NCI-H748 treated with DMSO at 0.1 percent for 48 hours (cell line): Measurements from ENCODE around the gene ZSWIM9.
A peak's percentile ranks its signal among the peaks of the same experiment; 100 is the strongest.

Experiments used
- DNase-seq: peaks from one replicate; lab custom pipeline; 2025; lab: John Stamatoyannopoulos, UW

ZSWIM9 gene

GRCh38 chr19:48169939-48170803 lies at the start of gene ZSWIM9, which contains the start of gene LIG1:
Gene ZSWIM9 (plus strand): TSS chr19:48170680. CDS start chr19:48171803, 1,123 bp downstream.
Gene LIG1 (minus strand): TSS chr19:48170344. CDS start chr19:48165566, 4,778 bp downstream.
- DNase-seq: peak; percentile 96

- no peak for DNase-seq
Measured at GRCh38 chr19:48121066-48121465, 49.4 kb upstream of the ZSWIM9 start.

- no peak for DNase-seq
Measured at GRCh38 chr19:48121909-48122371, 48.5 kb upstream of the ZSWIM9 start.

- DNase-seq: no peak
Measured at GRCh38 chr19:48122421-48122820, 48.1 kb upstream of the ZSWIM9 start.

- no peak for DNase-seq
Measured at GRCh38 chr19:48123907-48124651, 46.4 kb upstream of the ZSWIM9 start.

- no peak for DNase-seq
Measured at GRCh38 chr19:48127561-48127960, 42.9 kb upstream of the ZSWIM9 start.

GRCh38 chr19:48133094-48133493 lies 37.4 kb upstream of the ZSWIM9 start:
- DNase-seq: no peak

GRCh38 chr19:48135411-48135810 lies 35.1 kb upstream of the ZSWIM9 start:
- no peak for DNase-seq

GRCh38 chr19:48136547-48136946 lies 33.9 kb upstream of the ZSWIM9 start:
- DNase-seq: no peak

GRCh38 chr19:48137411-48137810 lies 33.1 kb upstream of the ZSWIM9 start:
- no peak for DNase-seq

- DNase-seq: no peak
Measured at GRCh38 chr19:48139053-48139452, 31.4 kb upstream of the ZSWIM9 start.

GRCh38 chr19:48147597-48148175 lies 22.8 kb upstream of the ZSWIM9 start:
- DNase-seq: no peak

GRCh38 chr19:48148576-48148975 lies 21.9 kb upstream of the ZSWIM9 start:
- DNase-seq: no peak

GRCh38 chr19:48149430-48149829 lies 21.1 kb upstream of the ZSWIM9 start:
- no peak for DNase-seq

GRCh38 chr19:48152551-48152950 lies 17.9 kb upstream of the ZSWIM9 start:
- DNase-seq: peak; percentile 43

GRCh38 chr19:48154003-48154402 lies 16.5 kb upstream of the ZSWIM9 start:
- DNase-seq: no peak

- no peak for DNase-seq
Measured at GRCh38 chr19:48158210-48158790, 12.2 kb upstream of the ZSWIM9 start.

- no peak for DNase-seq
Measured at GRCh38 chr19:48168689-48169088, 1.8 kb upstream of the ZSWIM9 start.

- DNase-seq: peak; percentile 91
Measured at GRCh38 chr19:48169578-48169938, 922 bp upstream of the ZSWIM9 start.

- DNase-seq: peak; percentile 59
Measured at GRCh38 chr19:48170817-48171347, 402 bp downstream of the ZSWIM9 start.

GRCh38 chr19:48171710-48172109 lies 1.2 kb downstream of the ZSWIM9 start:
- DNase-seq: peak; percentile 20

- no peak for DNase-seq
Measured at GRCh38 chr19:48174445-48175030, 4.1 kb downstream of the ZSWIM9 start.
